WTC11 (cell line): ENCODE data around the gene CBFA2T3. TPM values are rescaled to one million over a fixed set of nuclear protein-coding genes. Genes with fewer than 3 reads are reported as not detected.
"Not testable (repeated sequence)": the region's sequence is repeated elsewhere in the genome, so short reads cannot be mapped to it uniquely, and the experiment has no call there.

ENCODE experiments used
- ATAC-seq: fragments of 200-7000 bp; cut with Tn5 transposase; 2 replicates; pipeline ENCODE4 v1.10.0; 2021; ENCODE audit warnings: mild to moderate bottlenecking, moderate library complexity
- CTCF ChIA-PET: fragments of 300-600 bp; sonication (Branson Sonifier 250); formaldehyde crosslinking; loops from one replicate; lab custom pipeline; 2021; ENCODE audit warnings: antibody characterized with exemption; lab: Charles Lee
- POLR2A ChIA-PET: fragments of 350-600 bp; sonication (Branson Sonifier 250); formaldehyde crosslinking; loops from one replicate; lab custom pipeline; 2021; ENCODE audit warnings: antibody characterized with exemption; lab: Charles Lee
- DNase-seq: peaks from one replicate; pipeline ENCODE4 v3.0.0; 2021; ENCODE audit warnings: low spot score
- H3K27ac Mint-ChIP-seq: 2 replicates; pipeline ENCODE4 v1.8.0; 2021; ENCODE audit warnings: mixed read lengths
- H3K27me3 Mint-ChIP-seq: 2 replicates; pipeline ENCODE4 v1.8.0; 2021; ENCODE audit warnings: low read depth, mild to moderate bottlenecking, moderate library complexity, mixed read lengths
- H3K36me3 Mint-ChIP-seq: 2 replicates; pipeline ENCODE4 v1.8.0; 2021; ENCODE audit warnings: mixed read lengths
- H3K4me1 Mint-ChIP-seq: 2 replicates; pipeline ENCODE4 v1.8.0; 2022; ENCODE audit warnings: mixed read lengths
- H3K4me3 Mint-ChIP-seq: 2 replicates; pipeline ENCODE4 v1.8.0; 2021; ENCODE audit warnings: mild to moderate bottlenecking, moderate library complexity, mixed read lengths
- H3K9me3 Mint-ChIP-seq: 2 replicates; pipeline ENCODE4 v1.8.0; 2021; ENCODE audit warnings: mixed read lengths
- E2F5 ChIP-seq: sonication (generic); formaldehyde crosslinking; IDR thresholded peaks from 2 replicates; pipeline ENCODE4 v1.8.1; 2022; ENCODE audit warnings: mild to moderate bottlenecking, moderate library complexity, missing genetic modification reagents
- FOXP1 ChIP-seq: sonication (generic); formaldehyde crosslinking; IDR thresholded peaks from 2 replicates; pipeline ENCODE4 v1.8.0; 2022; ENCODE audit warnings: missing genetic modification reagents, mild to moderate bottlenecking, moderate library complexity, borderline replicate concordance
- GABPB1 ChIP-seq: sonication (generic); formaldehyde crosslinking; IDR thresholded peaks from 2 replicates; pipeline ENCODE4 v1.8.1; 2023; ENCODE audit warnings: mild to moderate bottlenecking, missing genetic modification reagents
- HMGXB4 ChIP-seq: sonication (generic); formaldehyde crosslinking; IDR thresholded peaks from 2 replicates; pipeline ENCODE4 v1.8.1; 2023; ENCODE audit warnings: mild to moderate bottlenecking, moderate library complexity, missing genetic modification reagents
- NR2C2 ChIP-seq: sonication (generic); formaldehyde crosslinking; IDR thresholded peaks from 2 replicates; pipeline ENCODE4 v1.8.0; 2022; ENCODE audit warnings: mild to moderate bottlenecking, missing genetic modification reagents
- USF1 ChIP-seq: sonication (generic); formaldehyde crosslinking; IDR thresholded peaks from 2 replicates; pipeline ENCODE4 v1.8.0; 2022; ENCODE audit warnings: mild to moderate bottlenecking, missing genetic modification reagents
- ZNF138 ChIP-seq: sonication (generic); formaldehyde crosslinking; conservative IDR thresholded peaks from 2 replicates; pipeline ENCODE4 v1.8.1; 2022; ENCODE audit warnings: mild to moderate bottlenecking, moderate library complexity, missing genetic modification reagents
- ZNF232 ChIP-seq: sonication (generic); formaldehyde crosslinking; IDR thresholded peaks from 2 replicates; pipeline ENCODE4 v1.8.0; 2022; ENCODE audit warnings: mild to moderate bottlenecking, missing genetic modification reagents
- ZNF416 ChIP-seq: fragments of 250-450 bp; sonication (Bioruptor Pico); IDR thresholded peaks from 2 replicates; pipeline ENCODE4 v1.9.0; 2021; ENCODE audit warnings: mild to moderate bottlenecking, inconsistent platforms
- ZSCAN18 ChIP-seq: fragments of 250-450 bp; sonication (Bioruptor Pico); IDR thresholded peaks from 2 replicates; pipeline ENCODE4 v2.1.2; 2022; ENCODE audit warnings: mild to moderate bottlenecking, moderate library complexity
- total RNA-seq: library from RNA; stranded (reverse); gene quantifications from 3 replicates; pipeline ENCODE4 v1.2.3, GENCODE V29; 2021

CBFA2T3 gene
- total RNA-seq, 1 experiment from 2014 or later: 2.6 TPM

GRCh38 chr16:88893127-88893968 lies 83.7 kb downstream of the CBFA2T3 start:
- Mint-ChIP-seq H3K9me3 (no peaks in the 10 kb centered on the region), H3K4me3 (no peak overlapping the region), H3K27ac (no peak overlapping the region), H3K36me3 (no peaks in the 10 kb centered on the region), H3K4me1 (no peaks in the 10 kb centered on the region), H3K27me3 (peaks cover 2% of the 10 kb centered on the region; the same call in 1 of the 2 replicates)
- no peak for ATAC-seq
- TF ChIP-seq FOXP1 (CRISPR knock-in tag): no peak
- no peak for DNase-seq
- CTCF ChIA-PET: no interaction called here
- POLR2A ChIA-PET: interaction anchor here (0.5 kb wide), 1 partner anchor 108 kb away, joined by 4 read pairs; no protein-coding TSS in a partner anchor

- Mint-ChIP-seq H3K36me3 (no peaks in the 10 kb centered on the region), H3K4me3 (no peak overlapping the region), H3K27ac (no peak overlapping the region), H3K4me1 (no peaks in the 10 kb centered on the region), H3K9me3 (no peaks in the 10 kb centered on the region), H3K27me3 (peaks cover 2% of the 10 kb centered on the region; the same call in 1 of the 2 replicates)
- TF ChIP-seq ZNF416 (CRISPR knock-in tag) (no peak), ZSCAN18 (no peak)
- ATAC-seq (no peak), DNase-seq (no peak)
- POLR2A ChIA-PET: no interaction called here
- CTCF ChIA-PET: no interaction called here
These were observed 84.9 kb downstream of the CBFA2T3 start for GRCh38 chr16:88892065-88892464.

- POLR2A ChIA-PET: no interaction called here
- no peak for ATAC-seq
These were observed 85.9 kb downstream of the CBFA2T3 start for GRCh38 chr16:88891083-88891482.

GRCh38 chr16:88889702-88890352 lies 87.2 kb downstream of the CBFA2T3 start:
- DNase-seq, H3K9me3 Mint-ChIP-seq, H3K27ac Mint-ChIP-seq, H3K27me3 Mint-ChIP-seq, CTCF ChIA-PET, H3K4me1 Mint-ChIP-seq, POLR2A ChIA-PET, H3K36me3 Mint-ChIP-seq, H3K4me3 Mint-ChIP-seq, ATAC-seq: not testable (repeated sequence)

More at GRCh38 chr16:88891083-88891482, 85.9 kb downstream of the CBFA2T3 start:
- CTCF ChIA-PET: no interaction called here
- Mint-ChIP-seq H3K4me3 (no peak overlapping the region), H3K27me3 (peaks cover 2% of the 10 kb centered on the region; the same call in 1 of the 2 replicates), H3K9me3 (no peaks in the 10 kb centered on the region), H3K4me1 (no peaks in the 10 kb centered on the region), H3K36me3 (no peaks in the 10 kb centered on the region), H3K27ac (no peak overlapping the region)
- no peak for DNase-seq
- TF ChIP-seq NR2C2 (CRISPR knock-in tag) (no peak), GABPB1 (no peak), HMGXB4 (CRISPR knock-in tag) (no peak), ZNF138 (CRISPR knock-in tag) (no peak), ZNF232 (no peak), E2F5 (CRISPR knock-in tag) (no peak), USF1 (no peak)
